GM19025 (cell line): ENCODE measurements around the gene SIL1.
"Not testable (repeated sequence)": the region's sequence is repeated elsewhere in the genome, so short reads cannot be mapped to it uniquely, and the experiment has no call there.

Experiments used
- ATAC-seq: cut with Tn5 transposase; IDR thresholded peaks from one replicate; pipeline ENCODE4 v1.9.1; 2021; ENCODE audit warnings: mild to moderate bottlenecking, low read depth, moderate library complexity; ENCODE audit not compliant: unreplicated experiment

Gene SIL1

GRCh38 chr5:138933522-138934290, 264.5 kb downstream of the SIL1 start:
- no peak for ATAC-seq

DNA sequence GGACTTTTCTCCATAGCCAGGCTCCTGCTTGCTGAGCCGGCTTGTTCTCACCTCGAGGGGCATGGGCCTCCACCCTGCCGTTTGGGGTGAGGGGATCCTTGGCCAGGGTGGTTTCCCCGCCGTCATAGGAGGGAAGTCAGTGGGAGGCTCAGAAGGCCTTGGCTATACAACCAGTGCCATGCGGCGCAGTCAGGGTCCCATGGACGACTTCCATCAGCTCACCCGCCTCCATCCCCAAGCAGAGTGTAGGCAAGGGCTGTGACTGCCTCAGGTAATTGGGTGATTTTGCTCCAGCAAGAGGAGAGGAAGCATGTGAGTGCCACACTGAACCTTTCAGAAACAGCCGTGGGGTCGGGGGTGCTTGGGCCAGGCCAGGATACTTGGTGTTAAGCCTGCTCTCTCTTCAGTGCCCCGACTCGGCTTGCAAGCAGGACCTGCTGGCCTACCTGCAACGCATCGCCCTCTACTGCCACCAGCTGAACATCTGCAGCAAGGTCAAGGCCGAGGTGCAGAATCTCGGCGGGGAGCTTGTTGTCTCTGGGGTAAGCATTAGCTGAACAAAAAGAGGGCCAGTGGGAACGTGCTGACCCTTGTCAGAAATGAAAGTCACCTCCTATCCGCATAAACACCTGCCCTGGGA, 265.9 kb downstream of the SIL1 start:
- ATAC-seq, result no peak

DNA sequence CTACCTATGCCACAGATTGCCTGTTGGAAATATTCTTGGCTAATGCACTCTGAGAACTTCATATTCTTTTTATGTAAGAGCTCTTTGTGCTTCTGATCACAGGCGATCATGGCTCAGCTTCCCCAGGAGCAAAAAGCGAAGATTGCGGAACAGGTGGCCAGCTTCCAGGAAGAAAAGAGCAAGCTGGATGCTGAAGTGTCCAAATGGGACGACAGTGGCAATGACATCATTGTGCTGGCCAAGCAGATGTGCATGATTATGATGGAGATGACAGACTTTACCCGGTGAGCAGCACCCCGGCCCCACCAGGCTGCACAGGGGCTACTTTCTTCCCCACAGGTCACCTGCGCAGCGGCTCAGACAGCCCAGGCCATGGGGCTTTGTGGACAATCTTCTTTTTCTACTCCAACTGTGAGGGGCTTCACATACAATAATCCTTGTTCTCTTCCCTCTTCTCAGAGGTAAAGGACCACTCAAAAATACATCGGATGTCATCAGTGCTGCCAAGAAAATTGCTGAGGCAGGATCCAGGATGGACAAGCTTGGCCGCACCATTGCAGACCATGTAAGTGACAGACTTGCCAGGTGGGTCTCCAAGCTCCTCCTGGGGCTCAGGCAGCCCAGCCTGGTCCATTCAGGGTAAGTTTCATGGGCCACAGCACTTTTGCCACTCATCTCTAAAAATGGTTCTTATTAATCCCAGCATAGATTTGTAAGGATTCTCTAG, 267.6 kb downstream of the SIL1 start:
- no peak for ATAC-seq

DNA sequence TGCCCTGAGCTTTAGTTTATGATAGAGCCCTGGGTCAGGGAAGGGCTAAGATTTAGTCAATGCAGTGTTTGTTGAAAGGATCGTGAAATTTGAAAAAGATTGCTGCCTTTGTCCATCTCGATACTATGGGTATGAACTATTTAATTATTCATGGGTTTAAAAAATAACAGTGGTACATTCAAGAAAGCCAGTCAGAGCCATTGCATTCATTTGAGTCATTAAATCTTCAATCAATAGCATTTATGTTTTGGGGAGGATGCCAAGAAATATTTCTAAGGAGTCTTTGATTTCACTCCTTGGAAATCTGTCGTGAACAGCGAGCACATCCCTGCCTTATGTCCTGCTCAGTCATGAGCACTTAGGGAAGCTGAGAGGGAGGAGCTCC, 268.6 kb downstream of the SIL1 start:
- no peak for ATAC-seq

- ATAC-seq, result no peak
Observed at GRCh38 chr5:138927979-138928378, 270.2 kb downstream of the SIL1 start.

DNA sequence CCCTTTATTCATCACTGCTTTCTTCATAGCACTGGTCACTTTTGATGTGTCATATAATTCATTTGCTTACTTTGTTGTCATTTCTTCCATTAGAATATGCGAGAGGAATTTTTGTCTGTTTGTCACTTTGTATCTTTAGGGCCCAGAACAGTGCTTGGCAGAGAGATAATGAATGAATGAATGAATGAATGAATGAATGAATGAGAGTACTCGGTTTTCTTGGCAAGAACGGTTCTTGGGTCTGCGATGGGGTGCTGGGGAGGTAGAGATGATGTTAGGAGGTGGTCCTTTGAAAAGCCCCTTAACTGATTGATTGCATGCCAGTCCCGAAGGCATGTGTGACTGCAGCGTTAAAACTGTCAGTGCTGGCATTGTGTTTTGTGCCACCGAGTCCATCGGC, 270.6 kb downstream of the SIL1 start:
- no peak for ATAC-seq

DNA sequence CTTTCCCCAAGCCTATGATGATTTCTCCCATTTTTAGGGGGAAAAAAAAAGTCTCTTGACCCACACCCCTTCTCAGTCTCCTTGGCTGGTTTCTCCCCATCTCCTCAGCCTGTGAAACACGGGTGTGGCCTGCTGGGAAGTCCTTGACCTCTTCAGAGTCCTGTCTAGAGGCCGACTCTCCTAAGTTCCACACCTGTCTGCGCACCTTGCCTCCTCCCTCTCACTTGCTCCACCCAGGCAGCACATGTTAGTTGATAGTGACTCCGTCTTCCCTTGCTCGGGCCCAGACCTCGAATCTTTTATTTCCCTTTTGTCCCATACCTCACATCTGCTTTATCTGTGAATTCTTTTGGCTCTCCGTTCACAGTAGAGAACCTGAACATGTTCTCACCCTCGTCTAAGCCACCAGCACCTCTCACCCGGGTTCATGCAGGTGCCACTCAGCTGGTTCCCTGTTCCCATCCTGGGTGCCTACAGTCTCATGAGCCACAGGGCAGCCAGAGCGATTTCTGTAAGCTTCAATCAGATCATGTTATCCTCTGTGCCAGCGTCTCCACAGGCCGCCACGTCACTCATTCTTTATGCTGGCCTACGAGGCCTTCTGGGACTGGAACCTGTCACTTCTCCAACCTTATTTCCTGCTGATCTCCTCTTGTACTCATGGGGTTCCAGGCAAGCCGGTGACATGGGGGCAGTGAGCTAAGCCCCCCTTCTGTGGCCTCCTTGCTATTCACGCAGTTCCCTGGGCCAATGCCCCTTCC, 271.3 kb downstream of the SIL1 start:
- no peak for ATAC-seq

DNA sequence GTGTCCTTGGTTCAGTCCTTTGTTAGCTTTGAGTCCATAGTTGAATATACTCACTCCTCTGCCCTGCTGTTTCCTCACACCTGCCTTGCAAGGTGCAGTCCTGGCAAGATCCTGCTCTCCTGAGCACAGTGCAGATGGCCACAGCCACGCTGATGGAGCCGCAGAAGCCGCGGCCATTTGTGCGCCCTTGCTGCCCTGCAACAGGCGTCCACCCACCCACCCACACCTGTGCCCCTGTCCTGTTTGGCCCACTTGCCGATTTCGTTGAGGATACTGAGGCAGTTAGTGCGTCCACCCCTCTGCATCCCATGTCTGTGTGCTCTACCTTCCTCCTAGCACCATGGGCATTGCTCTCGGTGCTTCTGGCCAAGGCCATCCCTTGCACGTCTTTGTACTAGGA, 271.9 kb downstream of the SIL1 start:
- ATAC-seq, result no peak

DNA sequence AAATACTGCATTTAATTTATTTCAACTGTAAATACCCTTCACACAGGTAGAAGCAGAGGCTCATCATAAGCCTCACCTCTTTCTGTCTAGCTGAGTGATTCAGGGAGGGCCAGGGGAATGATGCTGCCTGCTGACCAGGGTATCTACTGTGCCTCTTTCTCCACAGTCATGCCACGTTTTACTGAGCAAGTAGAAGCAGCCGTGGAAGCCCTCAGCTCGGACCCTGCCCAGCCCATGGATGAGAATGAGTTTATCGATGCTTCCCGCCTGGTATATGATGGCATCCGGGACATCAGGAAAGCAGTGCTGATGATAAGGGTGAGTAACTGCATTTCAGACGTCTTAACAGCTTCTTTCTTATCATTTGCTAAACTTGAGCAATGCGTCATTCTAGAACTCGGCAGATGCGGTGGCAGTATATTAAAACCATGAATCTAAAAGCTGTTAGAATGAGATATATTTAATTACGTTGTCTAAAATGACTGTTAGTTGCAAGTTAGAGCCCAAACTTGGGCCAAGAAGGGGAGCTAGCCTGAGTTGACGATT, 273.0 kb downstream of the SIL1 start:
- ATAC-seq, result no peak

GRCh38 chr5:138922494-138922893, 275.7 kb downstream of the SIL1 start:
- no peak for ATAC-seq

- ATAC-seq, result not testable (repeated sequence)
Observed at GRCh38 chr5:138921362-138921761, 276.8 kb downstream of the SIL1 start.

GRCh38 chr5:138920181-138920580, 278.0 kb downstream of the SIL1 start:
- ATAC-seq, result no peak

DNA sequence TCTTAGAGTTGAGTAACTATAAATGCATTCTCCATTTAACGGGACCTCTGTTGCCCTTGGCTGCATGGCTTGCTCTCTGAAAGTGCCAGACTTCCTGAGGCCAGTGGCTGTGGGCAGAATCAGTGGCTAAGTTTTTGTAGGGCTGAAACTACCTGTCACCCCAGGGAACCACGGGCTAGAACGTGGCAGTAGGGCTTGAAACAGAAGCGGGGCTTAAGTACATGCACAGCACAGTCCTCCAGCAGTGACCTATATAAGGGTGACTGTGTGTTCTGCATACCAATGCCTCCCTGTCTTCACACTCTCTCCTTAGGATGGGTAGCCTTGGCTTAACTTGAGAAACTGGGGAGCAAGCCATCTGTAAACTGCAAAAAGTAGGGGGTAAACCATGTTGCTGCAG, 279.5 kb downstream of the SIL1 start:
- ATAC-seq, result no peak

DNA sequence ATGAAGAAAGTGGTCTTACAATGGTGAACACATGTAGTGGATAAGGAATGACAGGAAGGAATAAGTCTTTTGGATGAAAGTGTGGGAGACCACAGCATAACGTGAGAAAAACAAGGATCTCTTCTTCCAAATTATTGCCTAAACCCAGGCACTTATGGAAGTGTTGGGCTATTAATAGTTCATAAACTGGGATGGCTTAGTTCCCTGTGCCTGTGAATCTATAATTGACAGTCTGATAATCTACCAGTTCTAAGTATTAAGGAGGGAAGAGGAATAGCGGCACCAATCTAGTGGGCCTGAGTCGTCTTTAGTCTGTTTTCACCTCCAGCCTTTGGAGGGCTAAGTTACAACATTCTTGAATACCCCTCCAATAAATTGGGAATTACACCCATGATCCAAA, 283.8 kb downstream of the SIL1 start:
- no peak for ATAC-seq

DNA sequence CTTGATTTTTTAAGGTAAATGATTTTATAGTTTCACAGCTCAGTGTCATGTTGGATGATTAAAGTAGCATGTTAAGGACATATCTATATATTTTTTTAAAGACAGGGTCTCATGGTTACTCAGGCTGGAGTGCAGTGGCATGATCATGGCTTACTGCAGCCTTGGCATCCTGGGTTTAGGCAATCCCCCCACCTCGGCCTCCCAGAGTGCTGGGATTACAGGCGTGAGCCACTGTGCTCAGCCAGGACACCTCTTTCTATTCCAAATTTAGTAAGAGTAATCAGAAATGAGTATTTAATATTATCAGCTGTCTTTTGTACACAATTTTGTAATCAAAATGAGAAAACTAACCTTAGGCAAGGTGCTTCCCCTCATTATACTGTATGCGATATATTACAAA, 284.4 kb downstream of the SIL1 start:
- ATAC-seq, result no peak

GRCh38 chr5:138912093-138912492, 286.1 kb downstream of the SIL1 start:
- no peak for ATAC-seq

DNA sequence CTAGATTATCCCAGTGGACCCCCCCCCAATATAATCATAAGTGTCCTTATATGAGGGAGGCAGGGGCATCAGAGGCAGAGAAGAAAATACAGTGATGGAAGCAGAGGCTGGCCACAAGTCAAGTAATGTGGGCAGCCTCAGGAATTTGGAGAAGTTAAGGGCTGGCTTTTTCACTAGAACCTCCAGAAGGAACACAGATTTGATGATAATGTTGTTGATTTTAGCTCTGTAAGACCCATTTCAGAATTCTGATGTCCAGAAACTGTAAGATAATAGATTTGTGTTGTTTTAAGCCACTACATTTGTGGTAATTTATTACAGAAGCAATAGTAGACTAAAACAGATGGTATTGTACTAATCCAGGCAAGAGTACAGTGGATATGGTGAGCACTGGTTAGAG, 286.7 kb downstream of the SIL1 start:
- no peak for ATAC-seq

- no peak for ATAC-seq
Observed at GRCh38 chr5:138910546-138911185, 287.5 kb downstream of the SIL1 start.

GRCh38 chr5:138909734-138910133, 288.4 kb downstream of the SIL1 start:
- no peak for ATAC-seq

GRCh38 chr5:138905541-138905940, 292.6 kb downstream of the SIL1 start:
- ATAC-seq, result no peak
